Gastroesophageal sphincter (tissue), 3 donors: Measurements from ENCODE around the gene RASSF5.

Experiments used
- CTCF ChIP-seq, 4 experiments: fragments of 200-600 bp in 2 of 4; fragments of 450-650 bp in 2 of 4; sonication (generic) in 1 of 4; IDR thresholded peaks; one replicate each; pipeline ENCODE4 v1.5.1; 2017 to 2019; ENCODE audit warnings: antibody characterized with exemption in 4 of 4, mild to moderate bottlenecking in 2 of 4, moderate library complexity in 2 of 4
- POLR2A ChIP-seq, 2 donors: fragments of 450-650 bp; IDR thresholded peaks; one replicate each; pipeline ENCODE4 v1.6.1; 2017; ENCODE audit warnings: antibody characterized with exemption in 2 of 2, mild to moderate bottlenecking in 2 of 2, moderate library complexity in 1 of 2

DNA sequence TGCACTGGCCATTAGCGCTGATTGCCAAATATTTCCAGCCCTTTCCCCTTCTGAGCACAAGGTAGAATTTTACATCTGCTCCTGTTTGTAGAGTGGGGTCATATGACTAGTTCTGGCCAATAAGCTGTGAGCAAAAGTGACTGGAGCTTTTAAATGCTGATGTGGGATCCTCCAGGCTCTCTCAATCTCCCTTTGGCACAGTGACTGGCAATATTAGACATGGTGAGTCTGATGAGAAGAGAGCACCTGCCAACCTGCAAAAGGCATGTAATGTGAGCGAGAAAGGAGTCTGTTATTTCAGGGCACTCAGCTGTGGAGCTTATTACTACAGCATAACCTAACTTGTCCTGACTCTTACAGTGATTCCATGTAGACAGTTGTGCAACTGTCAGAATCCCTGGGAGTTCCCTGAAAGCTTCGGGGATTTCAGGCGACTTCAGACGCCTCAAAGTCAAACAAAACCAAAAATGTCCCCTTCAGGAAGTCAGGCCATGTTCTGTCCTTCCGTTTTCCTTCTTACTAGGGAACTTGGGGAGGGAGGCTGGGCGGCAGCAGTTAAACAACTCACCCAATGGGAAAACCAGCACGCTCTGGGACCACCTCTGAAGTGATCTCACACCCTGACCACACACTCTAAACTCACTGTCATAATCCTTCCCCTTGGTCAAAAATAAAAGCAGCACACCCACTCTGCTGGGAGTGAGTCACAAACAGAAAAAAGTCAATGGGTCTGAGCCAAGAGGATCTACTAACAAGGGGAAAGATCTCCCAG, 3.6 kb upstream of the RASSF5 start:
- TF ChIP-seq CTCF (IDR thresholded peaks at IDR 0.05) (no peak), POLR2A (IDR thresholded peaks at IDR 0.05) (no peak)
